ENCODE data around the gene FAM72C.
"Not testable (repeated sequence)": the region's sequence is repeated elsewhere in the genome, so short reads cannot be mapped to it uniquely, and the experiment has no call there.

The FAM72C gene

DNA sequence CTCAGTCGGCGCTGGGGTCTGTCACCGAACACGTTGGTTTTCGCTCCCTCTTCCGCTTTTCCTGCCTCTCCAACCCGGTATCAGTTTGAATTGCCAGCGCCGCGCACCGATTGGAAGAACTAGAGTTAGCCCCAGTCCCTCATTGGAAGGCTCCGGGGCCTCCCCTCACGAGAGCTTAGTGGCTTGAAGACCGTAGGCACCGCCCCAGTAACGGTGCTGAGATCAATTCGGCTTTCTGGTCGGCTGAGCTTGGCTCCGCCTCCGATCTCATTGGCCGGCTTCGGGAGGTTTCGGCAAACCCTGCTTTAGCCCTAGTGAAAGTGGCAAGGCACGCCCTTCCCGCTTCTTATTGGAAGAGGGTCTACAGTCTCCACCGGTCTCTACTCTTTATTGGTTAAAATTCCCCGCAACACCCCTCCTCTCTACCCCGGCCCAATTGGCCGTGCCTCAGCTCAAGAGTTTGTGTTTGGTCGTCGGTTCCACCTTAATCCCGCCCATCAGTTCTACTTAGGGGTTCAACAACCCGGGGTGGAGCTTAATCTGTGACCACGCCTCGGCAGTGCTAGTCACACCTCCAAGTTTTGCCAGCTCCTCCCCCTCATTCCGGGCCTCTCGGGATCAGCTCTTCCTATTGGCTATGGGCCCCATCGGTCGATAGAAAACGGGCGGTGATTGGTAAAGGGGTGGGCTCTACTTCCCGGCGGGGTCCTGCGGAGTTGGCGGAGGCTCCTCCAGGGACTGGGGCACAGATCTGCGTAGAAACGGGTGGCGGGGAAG lies at the start of gene FAM72C:
TSS of gene FAM72C (minus strand) at position 63 of the 777 bp plus-strand sequence. CDS start 845 bp downstream, outside the sequence.
- DNase-seq (ENCODE audit: low read depth in 2 of 2): not testable (repeated sequence)

DNA sequence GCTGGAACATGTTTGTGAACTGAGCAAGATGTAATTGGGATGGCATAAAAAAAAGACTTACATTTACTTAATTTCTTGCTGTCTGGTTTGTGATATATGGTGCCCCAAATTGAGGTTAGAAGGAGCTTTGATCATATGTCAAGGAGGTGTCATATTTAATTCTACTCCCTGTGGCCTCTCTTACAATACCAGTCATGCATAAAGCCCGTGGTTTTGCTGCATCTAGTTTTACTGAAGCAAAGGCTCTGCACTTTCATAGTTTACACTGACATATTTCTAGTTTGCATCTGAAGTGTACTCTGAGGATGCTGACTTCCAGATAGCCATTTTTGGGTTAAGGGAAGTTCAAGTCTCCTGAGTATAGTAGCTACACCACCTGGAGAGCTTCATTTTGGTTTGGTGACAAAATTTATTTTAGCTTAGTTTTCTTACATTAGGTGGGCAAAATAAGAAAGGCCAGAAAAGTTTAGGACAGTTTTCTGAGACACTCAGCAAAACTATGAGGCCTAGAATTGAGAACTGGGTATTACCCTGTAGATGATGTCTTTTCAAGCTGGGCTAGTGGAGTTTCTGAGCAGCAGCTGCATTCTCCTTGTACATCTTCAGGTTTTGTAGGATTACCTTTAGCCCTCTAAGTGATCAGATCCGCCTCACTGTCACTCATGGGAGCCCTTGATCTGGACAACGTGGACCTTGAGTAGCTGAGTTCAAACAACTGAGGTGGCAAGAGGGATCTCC lies 48.4 kb upstream of the FAM72C start:
- not testable (repeated sequence) for DNase-seq (ENCODE audit: low read depth in 2 of 2)

DNA sequence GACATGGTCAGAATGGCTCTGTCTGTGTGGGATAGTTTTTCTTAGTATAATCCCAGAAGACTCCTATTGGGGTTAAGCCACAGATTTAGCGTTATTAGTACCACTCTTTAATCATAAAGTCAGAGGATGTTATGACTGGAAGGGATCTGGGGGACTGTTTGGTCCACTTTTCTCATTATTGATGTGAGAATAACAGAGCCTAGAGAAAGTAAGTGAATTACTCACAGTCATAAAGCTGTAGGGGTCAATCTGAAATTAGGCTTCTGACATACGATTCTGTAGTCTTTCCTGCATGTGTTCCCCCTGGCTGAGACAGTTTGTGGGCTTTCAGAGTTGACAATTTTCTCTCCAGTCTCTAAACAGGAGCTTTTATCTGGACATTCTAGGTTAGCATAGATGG lies 47.3 kb upstream of the FAM72C start:
- DNase-seq (ENCODE audit: low read depth in 2 of 2): not testable (repeated sequence)

DNA sequence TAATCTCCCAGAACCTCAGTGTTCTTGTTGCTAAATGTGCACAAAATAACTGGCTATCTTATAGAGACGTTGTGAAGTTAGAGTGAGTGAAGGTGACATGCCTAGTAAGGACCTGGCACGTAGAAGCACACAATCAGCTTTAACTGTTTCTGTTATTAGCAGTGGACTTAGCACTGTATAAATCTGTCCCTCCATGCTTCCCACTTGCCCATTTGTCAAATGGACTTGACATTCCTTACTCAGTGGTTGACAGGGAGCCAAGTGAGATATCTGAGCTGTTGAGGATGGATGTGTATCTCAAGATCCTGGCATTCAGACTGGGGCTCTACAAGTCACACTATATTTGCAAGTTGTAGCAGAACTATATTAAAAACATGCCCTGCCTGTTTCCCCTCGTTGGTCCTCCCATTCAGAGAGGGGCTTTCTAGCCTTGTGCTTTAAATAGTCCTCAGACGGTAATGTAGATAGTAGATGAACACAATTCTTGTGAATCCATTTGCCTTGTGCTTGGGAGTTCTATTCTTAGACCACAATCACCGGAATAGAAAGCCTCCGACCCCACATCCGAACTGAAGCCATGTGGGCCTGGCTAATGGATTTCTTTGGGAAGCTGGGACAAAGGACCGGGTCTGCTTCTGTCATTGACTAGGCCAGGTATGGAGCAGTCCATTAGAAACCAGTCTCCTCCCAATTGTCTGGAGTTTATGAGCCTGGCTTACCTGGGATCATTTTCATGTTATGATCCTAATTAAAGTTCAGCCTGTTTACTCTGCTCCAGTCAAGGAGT lies 43.6 kb upstream of the FAM72C start:
- not testable (repeated sequence) for DNase-seq (ENCODE audit: low read depth in 2 of 2)

DNA sequence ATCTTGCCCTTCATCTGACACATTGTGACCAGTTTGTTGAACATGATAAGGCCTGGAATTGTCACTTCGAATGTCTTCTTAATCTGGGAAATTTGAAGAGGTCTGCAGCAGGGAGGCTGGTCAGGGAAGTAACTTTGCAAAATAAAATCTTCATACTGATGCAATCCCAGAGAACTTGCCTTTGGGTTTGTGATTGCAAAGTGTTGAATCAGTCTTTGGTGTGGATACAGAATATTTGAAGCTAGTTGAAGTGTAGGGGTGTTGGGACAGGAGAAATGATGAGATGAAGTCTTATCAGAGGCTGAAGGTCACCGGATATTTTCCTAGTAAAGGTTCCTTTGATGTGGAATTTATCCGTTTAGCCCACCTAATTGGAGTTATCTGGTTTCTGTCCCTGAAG lies 42.7 kb upstream of the FAM72C start:
- not testable (repeated sequence) for DNase-seq (ENCODE audit: low read depth in 2 of 2)

DNA sequence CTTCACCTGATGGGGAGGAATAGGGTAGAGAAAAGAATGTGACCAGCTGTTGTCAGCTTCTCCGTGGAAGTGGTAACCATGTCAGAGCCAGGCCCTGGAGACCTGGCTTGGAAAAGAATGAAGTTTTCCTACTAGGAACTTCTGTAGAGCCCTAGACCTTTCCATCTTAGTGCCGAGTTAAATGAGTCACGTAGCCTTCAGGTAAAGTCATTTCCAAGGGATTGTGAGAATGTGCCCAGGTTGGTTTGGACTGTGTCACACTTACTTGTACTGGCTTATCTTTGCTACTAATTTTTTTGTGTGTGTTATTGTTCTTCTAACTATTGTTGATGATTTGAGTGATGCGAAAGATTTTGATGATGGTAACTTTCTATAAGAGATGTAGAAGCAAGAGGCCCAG lies 42.3 kb upstream of the FAM72C start:
- not testable (repeated sequence) for DNase-seq (ENCODE audit: low read depth in 2 of 2)

DNA sequence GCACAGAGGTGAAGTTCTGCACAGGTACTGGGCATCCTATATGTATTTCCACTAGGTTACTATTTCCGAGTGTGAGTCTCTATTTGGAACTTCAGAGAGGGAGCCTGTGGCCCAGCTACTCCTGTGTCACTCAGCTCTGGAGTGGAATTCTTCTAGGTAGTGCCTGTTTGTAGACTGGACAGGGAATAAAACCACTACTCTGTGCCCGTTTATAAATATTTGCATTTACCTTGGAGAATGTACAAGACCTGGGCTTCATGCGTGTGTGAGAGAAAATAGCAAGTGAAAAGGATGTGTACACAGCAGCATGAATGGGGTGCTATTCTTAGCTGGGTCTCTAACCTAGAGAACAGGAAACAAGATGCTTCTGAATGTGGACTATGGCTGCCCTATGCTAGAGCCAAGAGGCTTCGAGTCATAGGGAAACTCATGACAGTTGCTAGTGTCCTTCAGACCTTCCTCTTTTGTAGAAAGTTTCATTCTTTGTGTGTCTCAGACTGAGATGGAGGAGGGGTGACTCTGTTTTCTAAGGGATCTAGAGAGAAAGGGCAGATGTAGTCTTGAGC lies 40.5 kb upstream of the FAM72C start:
- not testable (repeated sequence) for DNase-seq (ENCODE audit: low read depth in 2 of 2)

DNA sequence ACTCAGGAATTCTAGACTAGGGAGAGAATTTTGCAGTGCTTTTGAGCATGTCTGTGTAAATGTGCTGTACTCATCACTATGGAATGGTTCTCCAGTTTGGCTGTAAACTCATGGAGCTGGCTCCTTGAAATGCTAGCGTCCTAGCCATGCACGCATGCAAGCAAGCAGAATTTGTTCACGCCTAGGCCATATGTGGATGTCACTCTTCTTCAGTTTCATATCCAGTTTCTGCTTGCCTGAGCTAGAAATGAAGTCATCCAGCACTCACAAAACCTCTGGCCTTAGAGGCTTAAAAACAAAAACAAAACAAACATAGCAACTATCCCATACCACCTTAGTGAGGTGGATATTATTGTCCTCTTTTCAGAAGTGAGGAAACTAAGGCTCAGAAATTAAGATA lies 37.6 kb upstream of the FAM72C start:
- not testable (repeated sequence) for DNase-seq (ENCODE audit: low read depth in 2 of 2)

DNA sequence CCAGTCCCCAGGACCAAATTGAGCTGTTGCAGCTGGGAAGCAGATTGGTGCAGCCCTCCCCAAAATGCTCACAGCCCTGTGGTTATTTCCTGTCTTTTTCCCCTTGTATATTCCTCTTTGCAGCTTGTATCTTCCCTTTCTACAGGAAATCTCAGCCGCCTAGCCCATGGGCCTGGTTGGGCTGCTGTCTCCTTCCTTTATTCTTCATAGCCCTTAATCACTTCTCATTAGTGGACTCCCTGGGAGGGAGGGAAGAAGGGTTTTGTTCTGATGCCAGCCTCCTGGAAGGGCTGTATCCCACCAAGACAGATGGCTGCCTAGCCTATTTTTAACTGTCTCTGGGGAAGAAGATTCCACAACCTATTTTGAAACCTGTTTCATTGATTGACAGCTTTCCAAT lies 32.5 kb upstream of the FAM72C start:
- DNase-seq (ENCODE audit: low read depth in 2 of 2): not testable (repeated sequence)

DNA sequence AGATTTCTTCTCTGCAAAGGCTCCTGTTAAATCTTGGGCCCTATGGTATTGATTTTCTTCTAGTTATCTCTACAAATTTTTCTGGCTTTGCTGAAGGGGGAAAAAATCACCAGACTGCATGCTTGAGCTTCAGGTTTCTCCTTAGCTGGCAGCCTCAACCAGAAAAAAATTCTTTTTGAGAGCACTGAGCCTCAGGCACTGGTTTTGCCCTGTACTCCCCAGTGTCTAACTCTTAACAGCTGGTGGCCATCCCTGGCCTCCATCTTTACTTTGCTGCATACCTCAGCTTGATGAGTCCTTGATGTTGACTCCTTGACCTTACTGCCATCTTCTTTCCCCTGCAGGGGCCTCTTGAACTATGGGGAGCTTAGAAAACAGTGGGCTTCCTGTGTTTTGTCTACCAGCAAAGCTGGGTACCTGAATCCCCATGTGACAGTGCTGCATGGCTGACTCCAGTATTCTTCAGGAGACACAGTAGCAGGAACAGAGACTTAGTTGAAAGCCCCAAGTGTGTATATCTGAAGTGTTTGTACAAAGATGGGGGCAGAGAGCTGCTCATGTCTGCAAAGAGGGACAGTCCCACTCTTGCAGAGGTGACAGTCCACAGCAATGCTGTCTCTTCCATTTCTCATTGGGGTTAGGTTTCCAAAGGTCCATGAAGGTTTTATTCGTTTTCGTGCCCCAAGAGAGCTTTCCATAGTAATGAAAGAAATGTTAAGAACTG lies 31.7 kb upstream of the FAM72C start:
- DNase-seq (ENCODE audit: low read depth in 2 of 2): not testable (repeated sequence)

DNA sequence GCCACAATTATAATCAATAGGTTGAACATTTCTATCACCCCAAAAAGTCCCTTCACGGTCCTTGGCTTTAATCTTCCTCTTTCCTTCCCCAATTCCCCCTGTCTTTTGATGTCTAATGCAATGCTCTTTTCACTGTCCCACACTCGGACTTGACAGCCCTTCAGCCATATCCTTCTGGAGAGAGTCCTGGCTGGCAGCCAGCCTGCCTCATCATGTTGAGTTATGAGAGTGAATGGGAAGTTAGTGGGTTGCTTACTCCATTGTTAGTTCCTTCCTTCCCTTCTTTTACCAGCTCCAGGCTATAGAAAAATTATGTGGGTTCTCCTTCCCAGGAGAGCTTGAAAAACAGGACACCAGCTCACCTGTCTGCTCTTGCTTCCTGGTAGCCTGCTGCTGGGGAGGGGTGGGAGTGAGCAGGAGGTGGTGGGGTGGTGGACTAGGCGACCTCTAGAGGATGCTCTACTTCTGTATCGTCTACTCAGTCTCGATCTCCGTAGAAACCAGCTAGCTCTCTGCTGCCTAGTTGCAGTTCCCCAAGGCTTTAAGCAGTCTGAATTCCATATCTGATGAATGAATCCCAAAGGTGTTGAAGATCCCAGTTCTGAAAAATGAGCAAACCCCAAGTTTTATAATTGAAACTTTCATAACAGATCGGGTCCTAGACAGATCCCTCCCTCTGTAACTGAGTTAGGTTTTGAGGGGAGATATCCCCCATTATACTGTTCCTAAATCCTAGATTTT lies 30.5 kb upstream of the FAM72C start:
- not testable (repeated sequence) for DNase-seq (ENCODE audit: low read depth in 2 of 2)

DNA sequence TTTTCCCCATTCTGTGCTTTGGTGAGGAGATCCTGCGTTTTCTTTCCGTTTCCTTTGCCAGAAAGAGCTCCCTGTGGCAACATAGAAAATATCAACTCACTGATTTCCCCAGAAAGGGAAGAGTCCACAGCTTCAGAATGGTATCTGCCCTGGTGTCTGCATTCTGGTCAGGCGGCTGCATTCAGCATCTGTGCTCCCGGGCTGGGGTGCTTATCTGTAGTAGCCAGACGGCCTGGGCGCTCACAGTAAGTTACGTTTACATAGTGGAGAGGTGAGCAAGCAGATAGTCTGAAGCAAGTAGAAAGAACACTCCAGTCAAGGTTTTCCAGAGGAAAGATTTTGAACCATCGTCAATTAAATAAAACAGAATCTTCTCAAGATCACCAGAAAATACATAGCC lies 29.3 kb upstream of the FAM72C start:
- DNase-seq (ENCODE audit: low read depth in 2 of 2): not testable (repeated sequence)

DNA sequence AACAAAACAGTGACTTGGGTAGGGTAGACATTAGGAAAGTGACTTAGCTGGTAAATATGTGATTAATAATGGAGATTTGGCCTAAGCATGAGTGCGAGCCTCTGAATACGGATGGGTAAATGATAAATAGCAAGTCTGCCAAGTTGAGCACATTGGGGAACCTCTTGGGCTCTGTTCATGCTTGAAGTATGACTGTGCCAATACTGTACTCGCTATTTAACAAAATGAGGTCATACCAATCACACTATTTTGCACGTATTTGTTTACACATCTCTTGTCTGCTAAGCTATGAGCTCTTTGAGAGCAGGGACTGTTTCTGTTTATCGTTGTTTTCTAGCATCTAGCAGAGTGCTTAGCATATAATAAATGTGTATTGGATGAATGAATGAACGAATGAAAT lies 24.2 kb upstream of the FAM72C start:
- not testable (repeated sequence) for DNase-seq (ENCODE audit: low read depth in 2 of 2)

DNA sequence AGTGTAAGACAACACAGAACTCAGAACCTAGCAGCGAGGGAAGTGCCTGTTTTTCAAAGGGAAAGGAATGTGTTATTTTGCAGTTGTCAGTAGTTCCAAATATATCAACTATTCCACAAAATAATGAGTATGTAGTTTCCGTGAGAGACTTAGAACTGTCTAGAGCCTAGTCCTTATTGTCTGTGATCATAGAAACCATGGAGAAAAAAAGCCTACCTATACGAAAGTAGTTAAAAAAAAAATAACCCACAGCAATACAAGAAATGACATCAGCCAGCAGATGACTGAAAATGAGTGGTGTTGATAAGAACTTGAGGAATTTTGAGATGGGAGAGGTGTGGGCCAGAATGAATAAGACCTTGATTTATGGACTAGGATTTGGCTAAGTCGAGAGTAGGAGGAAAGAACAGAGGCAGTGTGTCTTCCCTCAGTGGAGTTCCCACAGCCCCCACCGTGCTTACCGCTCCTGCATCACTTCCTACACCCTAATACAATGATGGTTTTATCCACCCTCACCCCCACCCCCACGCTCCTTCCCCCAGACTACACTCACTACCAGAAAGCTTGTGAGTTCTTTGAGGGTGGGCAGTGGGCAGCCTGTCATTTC lies 21.6 kb upstream of the FAM72C start:
- not testable (repeated sequence) for DNase-seq (ENCODE audit: low read depth in 2 of 2)

DNA sequence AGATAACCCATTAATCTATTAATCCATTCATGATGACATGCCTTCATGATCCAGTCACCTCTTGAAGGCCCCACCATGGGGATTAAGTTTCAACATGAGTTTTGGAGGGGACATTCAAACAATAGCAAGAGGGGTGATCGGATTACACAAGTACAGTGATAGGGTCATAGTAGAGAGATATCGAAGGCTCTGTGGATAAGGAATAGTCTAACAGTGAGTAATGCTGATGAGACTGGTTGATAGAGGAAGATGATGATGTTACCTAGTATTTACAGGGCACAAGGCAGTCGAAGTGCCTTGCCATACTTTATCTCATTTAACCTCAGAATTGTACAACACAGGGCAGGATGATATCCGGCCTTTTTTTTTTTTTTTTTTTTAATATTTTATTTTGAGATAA lies 18.9 kb upstream of the FAM72C start:
- DNase-seq (ENCODE audit: low read depth in 2 of 2): not testable (repeated sequence)

DNA sequence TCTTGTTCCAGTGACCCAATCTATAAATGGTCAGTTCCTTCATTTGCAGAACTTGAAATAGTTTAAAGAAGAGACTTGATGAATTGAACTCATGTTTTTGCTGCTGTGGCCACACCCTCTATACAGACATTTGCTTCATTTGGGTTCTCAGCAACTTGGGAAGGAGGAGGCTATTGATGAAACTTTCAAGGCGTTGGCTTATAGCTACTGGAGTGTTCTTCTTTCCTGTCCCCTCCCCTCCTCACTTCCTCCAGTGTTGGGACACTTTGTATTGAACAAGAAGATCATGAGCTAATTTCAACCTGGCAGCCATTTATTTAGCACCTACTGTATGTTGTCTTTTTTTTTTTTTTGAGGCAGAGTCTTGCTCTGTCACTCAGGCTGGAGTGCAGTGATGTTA lies 17.9 kb upstream of the FAM72C start:
- DNase-seq (ENCODE audit: low read depth in 2 of 2): not testable (repeated sequence)

DNA sequence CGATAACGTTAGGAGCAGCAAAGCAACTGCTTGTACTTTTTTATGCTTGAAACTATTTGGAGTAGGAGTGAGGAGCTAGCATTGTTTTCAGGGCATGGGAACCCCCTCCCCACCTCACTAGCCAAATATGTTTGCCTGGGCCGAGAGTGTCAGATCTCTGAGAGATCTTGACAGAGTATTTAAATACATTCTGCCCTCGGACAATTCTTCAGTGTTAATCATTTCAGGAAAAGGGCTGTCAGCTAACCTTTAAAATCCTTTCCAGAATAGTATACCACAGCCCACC lies 17.6 kb upstream of the FAM72C start:
- DNase-seq (ENCODE audit: low read depth in 2 of 2): not testable (repeated sequence)

DNA sequence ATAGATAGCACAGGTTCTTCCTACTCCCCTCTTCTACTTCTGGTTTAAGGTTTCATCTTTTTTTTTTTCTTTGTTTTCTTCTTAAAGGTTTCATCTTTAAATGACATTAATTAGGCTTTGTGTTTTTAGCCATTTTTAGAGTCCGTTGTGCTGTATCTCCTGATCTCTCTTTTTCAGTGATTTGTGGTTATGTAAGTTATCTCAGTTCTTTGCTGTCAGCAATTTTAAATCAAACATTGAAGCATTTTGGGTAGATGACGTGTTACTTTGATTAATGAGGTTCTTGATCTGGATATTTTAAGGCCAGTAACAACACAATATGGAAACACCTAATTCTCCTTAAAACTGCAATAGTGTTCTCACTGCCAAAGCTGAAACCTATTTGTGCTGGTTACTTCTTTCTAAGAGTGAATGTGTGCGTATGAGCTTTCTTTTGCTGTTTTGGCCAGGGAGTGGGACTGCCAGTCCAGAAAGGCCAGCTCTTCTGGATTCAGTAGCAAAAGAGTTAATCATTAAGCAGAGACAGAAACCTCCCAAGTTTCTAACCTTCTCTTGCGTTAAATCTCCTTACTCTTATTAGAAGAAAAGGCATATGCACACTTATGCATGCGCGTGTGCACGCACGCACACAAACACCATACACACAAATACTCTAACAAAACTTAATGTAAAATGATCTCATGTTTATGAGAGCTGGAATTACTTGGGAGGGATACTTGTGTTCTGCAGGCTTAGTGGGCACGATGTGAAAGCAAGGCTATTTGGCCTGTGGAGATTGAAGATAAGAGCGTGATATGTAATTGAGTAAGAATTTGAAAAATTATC lies 17.0 kb upstream of the FAM72C start:
- DNase-seq (ENCODE audit: low read depth in 2 of 2): not testable (repeated sequence)

DNA sequence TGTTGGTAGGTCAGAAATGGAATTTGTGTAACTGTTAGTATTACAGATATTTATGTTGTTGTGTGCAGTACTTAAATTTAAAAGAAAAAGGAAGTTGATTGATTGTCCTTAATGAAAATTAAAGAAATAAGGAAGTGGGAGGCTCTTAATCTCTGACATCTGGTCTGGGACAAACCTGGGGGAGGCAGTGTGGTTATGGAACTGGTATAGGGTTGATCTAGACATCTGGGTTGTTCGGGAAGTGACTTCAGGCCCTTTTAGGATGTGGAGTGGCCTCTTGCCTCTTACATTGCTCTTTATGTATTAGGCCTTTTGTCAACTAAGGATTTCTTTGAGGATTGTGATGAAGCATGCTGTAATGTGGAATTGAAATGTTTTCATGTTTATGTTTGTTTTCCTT lies 16.1 kb upstream of the FAM72C start:
- DNase-seq (ENCODE audit: low read depth in 2 of 2): not testable (repeated sequence)

Measured in stimulated activated CD8-positive, alpha-beta memory T cell treated with anti-CD3 and anti-CD28 coated beads, Interleukin-7, amount 100 ng/mL, for 1 hour (primary cell).